GM12878 (cell line): ENCODE results near the gene COX17. TPM values are rescaled to one million over a fixed set of nuclear protein-coding genes. Genes with fewer than 3 reads are reported as not detected.

Source experiments
- ATAC-seq: fragments of 200-7000 bp; cut with Tn5 transposase; 3 replicates; pipeline ENCODE4 v1.9.1; 2020; ENCODE audit warnings: mild to moderate bottlenecking, moderate library complexity
- BruUV-seq: library from RNA; stranded (reverse); fragments of 400-500 nt; replicated peaks from 2 replicates; lab custom pipeline; 2021; lab: Mats Ljungman, UMichigan
- CTCF ChIA-PET: fragments of 300-600 bp; sonication (Branson Sonifier 250); formaldehyde crosslinking; extraction: SDS; loops from one replicate; lab custom pipeline; 2021; ENCODE audit warnings: inconsistent platforms; lab: Yijun Ruan, JAX
- POLR2A ChIA-PET: fragments of 350-600 bp; formaldehyde crosslinking; extraction: SDS; loops from one replicate; lab custom pipeline; 2021; ENCODE audit warnings: inconsistent platforms; lab: Charles Lee
- RAD21 ChIA-PET: fragments of 300-600 bp; sonication (Branson Sonifier 250); formaldehyde crosslinking; loops from one replicate; lab custom pipeline; 2023; ENCODE audit warnings: antibody characterized with exemption; ENCODE audit not compliant: unreplicated experiment; lab: Charles Lee
- SMC1A ChIA-PET: fragments of 300-600 bp; sonication (Branson Sonifier 250); formaldehyde crosslinking; loops from one replicate; lab custom pipeline; 2023; ENCODE audit not compliant: unreplicated experiment, uncharacterized antibody; lab: Charles Lee
- DNase-seq: peaks from one replicate; pipeline ENCODE4 v3.0.0-alpha.2; 2011; ENCODE audit warnings: low read depth, low spot score
- FAIRE-seq: peaks from 3 replicates; lab custom pipeline; 2011; peaks lifted over from hg19 to GRCh38; lab: Jason Lieb, UNC
- H2AFZ ChIP-seq: 2 replicates; pipeline ENCODE4 v1.6.0; 2011; ENCODE audit warnings: low read depth, low read length, control low read depth; ENCODE audit not compliant: control insufficient read depth
- H3K27ac ChIP-seq: 2 replicates; pipeline ENCODE4 v1.5.1; 2011; ENCODE audit warnings: control low read depth; ENCODE audit not compliant: control insufficient read depth, insufficient read depth
- H3K27me3 ChIP-seq, 2 experiments: replicated peaks in 1 of 2; 2 replicates each; pipeline versions ENCODE4 v1.6.0 to v1.6.1; 2011; ENCODE audit warnings: low read length in 1 of 2; ENCODE audit not compliant: control insufficient read depth in 2 of 2, insufficient read depth in 2 of 2
- H3K36me3 ChIP-seq, 2 experiments: 2 replicates each; pipeline ENCODE4 v1.5.1; 2011; ENCODE audit warnings: low read length in 1 of 2; ENCODE audit not compliant: control insufficient read depth in 2 of 2, insufficient read depth in 2 of 2
- H3K4me1 ChIP-seq: 2 replicates; pipeline ENCODE4 v1.6.1; 2011; ENCODE audit warnings: mild to moderate bottlenecking, low read length, moderate library complexity, mixed read lengths; ENCODE audit not compliant: control insufficient read depth, insufficient read depth
- H3K4me2 ChIP-seq: 2 replicates; pipeline ENCODE4 v1.6.0; 2011; ENCODE audit warnings: control low read depth; ENCODE audit not compliant: control insufficient read depth, insufficient read depth
- H3K4me3 ChIP-seq: fragments of 200-600 bp; sonication (generic); 2 replicates; pipeline ENCODE4 v1.5.1; 2016
- H3K79me2 ChIP-seq: 2 replicates; pipeline ENCODE4 v1.6.0; 2011; ENCODE audit warnings: low read length; ENCODE audit not compliant: control insufficient read depth, insufficient read depth
- H3K9ac ChIP-seq: 2 replicates; pipeline ENCODE4 v1.8.0; 2011; ENCODE audit warnings: low read length, control low read depth, mixed read lengths; ENCODE audit not compliant: control insufficient read depth, insufficient read depth
- H3K9me3 ChIP-seq: replicated peaks from 3 replicates; pipeline ENCODE4 v1.5.1; 2011; ENCODE audit warnings: mild to moderate bottlenecking, low read length; ENCODE audit not compliant: control insufficient read depth, insufficient read depth
- H4K20me1 ChIP-seq: 2 replicates; pipeline ENCODE4 v1.6.0; 2011; ENCODE audit not compliant: control insufficient read depth, insufficient read depth
- CHD2 ChIP-seq: IDR thresholded peaks from 2 replicates; pipeline ENCODE4 v1.6.1; 2011; ENCODE audit warnings: low read depth, low read length, improper control_type of control experiment, borderline replicate concordance
- EED ChIP-seq: sonication (generic); IDR thresholded peaks from 2 replicates; pipeline ENCODE4 v1.6.1; 2016; ENCODE audit warnings: antibody characterized with exemption, low read depth
- ELK1 ChIP-seq: IDR thresholded peaks from 2 replicates; pipeline ENCODE4 v1.6.1; 2012; ENCODE audit warnings: low read depth, low read length, improper control_type of control experiment
- FOXM1 ChIP-seq: IDR thresholded peaks from 2 replicates; pipeline ENCODE4 v1.6.1; 2012; ENCODE audit warnings: low read depth, mild to moderate bottlenecking, inconsistent platforms, low read length, moderate library complexity
- IKZF1 ChIP-seq: fragments of 450-650 bp; conservative IDR thresholded peaks from 2 replicates; pipeline ENCODE4 v1.6.1; 2017; ENCODE audit warnings: antibody characterized with exemption, mild to moderate bottlenecking
- MTA2 ChIP-seq: fragments of 450-650 bp; IDR thresholded peaks from 2 replicates; pipeline ENCODE4 v1.6.1; 2016; ENCODE audit warnings: low read depth, mild to moderate bottlenecking, moderate library complexity
- NBN ChIP-seq: fragments of 450-650 bp; IDR thresholded peaks from 2 replicates; pipeline ENCODE4 v1.6.1; 2016
- NR2F1 ChIP-seq: fragments of 450-650 bp; conservative IDR thresholded peaks from 2 replicates; pipeline ENCODE4 v1.6.1; 2017; ENCODE audit warnings: mild to moderate bottlenecking
- POLR2A ChIP-seq: IDR thresholded peaks from 2 replicates; pipeline ENCODE4 v1.6.1; 2011; ENCODE audit warnings: low read depth, mild to moderate bottlenecking, low read length
- PRDM15 ChIP-seq: fragments of 450-650 bp; formaldehyde crosslinking; IDR thresholded peaks from 2 replicates; pipeline ENCODE4 v1.4.0; 2020; ENCODE audit warnings: mild to moderate bottlenecking, moderate library complexity
- SIN3A ChIP-seq: IDR thresholded peaks from 2 replicates; pipeline ENCODE4 v1.6.1; 2012; ENCODE audit warnings: low read depth, low read length, improper control_type of control experiment
- SRF ChIP-seq, 2 experiments: IDR thresholded peaks; 2 replicates each; pipeline ENCODE4 v1.6.1; 2011; ENCODE audit warnings: low read depth in 2 of 2, low read length in 2 of 2, mild to moderate bottlenecking in 1 of 2, moderate library complexity in 1 of 2
- USF2 ChIP-seq: IDR thresholded peaks from 2 replicates; pipeline ENCODE4 v1.6.1; 2011; ENCODE audit warnings: low read depth, low read length, improper control_type of control experiment, borderline replicate concordance
- WGBS: methylation state at CpG from one replicate; pipeline ENCODE4 v1.1.6; 2016; ENCODE audit warnings: low lambda C conversion rate; ENCODE audit not compliant: insufficient replicate concordance, insufficient coverage; ENCODE audit errors: missing lambda C conversion rate; 5-methylcytosine and 5-hydroxymethylcytosine counted together
- in situ Hi-C: fragments of 300-500 bp; cut with MboI; formaldehyde crosslinking; loops from 9 replicates; pipeline ENCODE4 v1.14.3; 2018; ENCODE audit warnings: mixed read lengths
- intact Hi-C: fragments of 100-400 bp; cut with micrococcal nuclease; formaldehyde crosslinking; loops from one replicate; pipeline ENCODE4 v1.14.2; 2022; ENCODE audit not compliant: unreplicated experiment
- polyA plus RNA-seq, 11 experiments: library from polyadenylated mRNA; depleted of rRNA in 4 of 11; unstranded in 6 of 11; stranded (reverse) in 5 of 11; fragments of >200 nt; fragmentation: Nextera tagmentation in 4 of 11; fragmentation: Illumina TruSeq in 1 of 11; extraction: Ambion mirVana in 4 of 11; extraction: Trizol in 1 of 11; gene quantifications; 1 replicate in 1 of 11; 2 replicates in 10 of 11; pipeline versions ENCODE4 v1.2.1 to v1.2.3, GENCODE V29; 2011 to 2016; ENCODE audit warnings: inconsistent platforms in 2 of 11, missing spikeins in 2 of 11, low read depth in 1 of 11
- total RNA-seq, 4 experiments: library from RNA; depleted of rRNA in 3 of 4; stranded (reverse); fragments of >200 nt in 3 of 4; fragmentation: Illumina TruSeq in 1 of 4; extraction: Trizol in 1 of 4; gene quantifications; 2 replicates each; pipeline versions ENCODE4 v1.2.1 to v1.2.3, GENCODE V29; 2013 to 2021

The COX17 gene
- total and polyA plus RNA-seq, 10 of the 15 experiments (the other 5 are each of a cell fraction or from before 2014, with no cell fraction given): 111 to 717 (median 243) TPM

- peaks cover 2% of the 10 kb centered on the region; the same call in 1 of the 3 replicates for H3K9me3 ChIP-seq
- intact Hi-C loops (loop anchor here (1.0 to 2.0 kb wide), 3 partner anchors 31 to 67 kb away; partner anchors contain the start of gene COX17), in situ Hi-C loops (no loop called here)
- peak overlapping the region; percentile 60 for H3K4me2 ChIP-seq
- 0% methylated on average over 1 of the region's 1 CpG for WGBS
- FAIRE-seq (no peak), ATAC-seq (peak; percentile 71), DNase-seq (peak; percentile 64)
- H3K4me3 ChIP-seq: peak overlapping the region; percentile 24; the same call in 1 of the 2 replicates
- H4K20me1 ChIP-seq: no peaks in the 10 kb centered on the region
- peak overlapping the region; percentile 41 for H3K9ac ChIP-seq
- ChIA-PET POLR2A (interaction anchor here (1.0 to 6.1 kb wide), 6 partner anchors 8 to 78 kb away, joined by 3 to 103 read pairs (median 7); partner anchors contain the start of genes COX17 and PLA1A), SMC1A (interaction anchor here (0.7 to 9.4 kb wide), 15 partner anchors 8 to 131 kb away, joined by 3 to 128 read pairs (median 5); partner anchors contain the start of genes COX17 and TIMMDC1), RAD21 (interaction anchor here (0.6 to 7.8 kb wide), 11 partner anchors 9 to 165 kb away, joined by 3 to 103 read pairs (median 5); partner anchors contain the start of genes CD80 and COX17), CTCF (interaction anchor here (0.7 to 3.5 kb wide), 11 partner anchors 8 to 74 kb away, joined by 3 to 42 read pairs (median 13); partner anchors contain the start of gene CD80)
- no peaks in the 10 kb centered on the region for H3K79me2 ChIP-seq
- no peaks in the 10 kb centered on the region; a peak in 1 of 4 replicates for H3K36me3 ChIP-seq
- peak overlapping the region; percentile 84 for H3K27ac ChIP-seq
- H3K4me1 ChIP-seq: peaks cover 49% of the 10 kb centered on the region
- BruUV-seq: TSS peak; percentile 86
- H3K27me3 ChIP-seq: no peaks in the 10 kb centered on the region
- peak overlapping the region; percentile 71; the same call in 1 of the 2 replicates for H2AFZ ChIP-seq
- TF ChIP-seq SRF (IDR thresholded peaks at IDR 0.05; ENCODE audit: low read depth in 2 of 2, low read length in 2 of 2): no peak
- TF ChIP-seq FOXM1: peak; percentile 54; the same call in 1 of the 2 replicates
- peak; percentile 78 for TF ChIP-seq IKZF1
- peak; percentile 80 for TF ChIP-seq NR2F1
- TF ChIP-seq POLR2A: no peak
- TF ChIP-seq CHD2: no peak
- TF ChIP-seq NBN: 0 out of 2 replicates have a peak, but pooled peaks have one; percentile 10
- TF ChIP-seq EED: 0 out of 2 replicates have a peak, but pooled peaks have one; percentile 48
- no peak for TF ChIP-seq USF2
- no peak for TF ChIP-seq PRDM15 (CRISPR knock-in tag)
- TF ChIP-seq SIN3A: no peak
- TF ChIP-seq MTA2: peak; percentile 10; the same call in 1 of the 2 replicates
- no peak for TF ChIP-seq ELK1
These were observed 48.3 kb downstream of the COX17 start for GRCh38 chr3:119628816-119629445.
